HG03354 (cell line): ENCODE measurements around the gene CACNA1C.

Experiments used
- ATAC-seq: cut with Tn5 transposase; IDR thresholded peaks from one replicate; pipeline ENCODE4 v1.9.1; 2021; ENCODE audit warnings: mild to moderate bottlenecking; ENCODE audit not compliant: unreplicated experiment, poor library complexity, severe bottlenecking

Gene CACNA1C

GRCh38 chr12:2536724-2537123 lies 483.9 kb downstream of the CACNA1C start:
- ATAC-seq, result no peak

- ATAC-seq, result no peak
Observed at GRCh38 chr12:2537868-2538541, 485.2 kb downstream of the CACNA1C start.

- no peak for ATAC-seq
Observed at GRCh38 chr12:2539938-2540337, 487.2 kb downstream of the CACNA1C start.

- no peak for ATAC-seq
Observed at GRCh38 chr12:2540535-2540941, 487.8 kb downstream of the CACNA1C start.

- no peak for ATAC-seq
Observed at GRCh38 chr12:2541631-2542204, 488.9 kb downstream of the CACNA1C start.

- ATAC-seq, result no peak
Observed at GRCh38 chr12:2543801-2544200, 491.0 kb downstream of the CACNA1C start.

GRCh38 chr12:2544230-2544629 lies 491.4 kb downstream of the CACNA1C start:
- ATAC-seq, result no peak

GRCh38 chr12:2547273-2548044 lies 494.7 kb downstream of the CACNA1C start:
- ATAC-seq, result no peak

- ATAC-seq, result no peak
Observed at GRCh38 chr12:2548081-2548480, 495.3 kb downstream of the CACNA1C start.

- ATAC-seq, result no peak
Observed at GRCh38 chr12:2550561-2551411, 498.0 kb downstream of the CACNA1C start.

- no peak for ATAC-seq
Observed at GRCh38 chr12:2551412-2551900, 498.7 kb downstream of the CACNA1C start.

- ATAC-seq, result no peak
Observed at GRCh38 chr12:2552000-2552756, 499.4 kb downstream of the CACNA1C start.

GRCh38 chr12:2553388-2554126 lies 500.8 kb downstream of the CACNA1C start:
- ATAC-seq, result no peak

- no peak for ATAC-seq
Observed at GRCh38 chr12:2555487-2556082, 502.8 kb downstream of the CACNA1C start.

GRCh38 chr12:2557597-2557996 lies 504.8 kb downstream of the CACNA1C start:
- no peak for ATAC-seq

- ATAC-seq, result no peak
Observed at GRCh38 chr12:2559931-2560330, 507.1 kb downstream of the CACNA1C start.

- no peak for ATAC-seq
Observed at GRCh38 chr12:2560356-2560755, 507.6 kb downstream of the CACNA1C start.

GRCh38 chr12:2561367-2561766 lies 508.6 kb downstream of the CACNA1C start:
- ATAC-seq, result no peak
